ENCODE data around the gene STAB1. TPM values are rescaled to one million over a fixed set of nuclear protein-coding genes. Genes with fewer than 3 reads are reported as not detected.

STAB1 gene
- total and polyA plus RNA-seq, 10 of the 15 experiments (the other 5 are each of a cell fraction or from before 2014, with no cell fraction given): 0.46 TPM; not detected in 9

- Histone ChIP-seq H3K36me3 (ENCODE audit: control insufficient read depth in 2 of 2, insufficient read depth in 2 of 2, low read length in 1 of 2) (no peaks in the 10 kb centered on the region), H4K20me1 (ENCODE audit: control insufficient read depth, insufficient read depth) (no peaks in the 10 kb centered on the region), H3K9ac (ENCODE audit: control insufficient read depth, insufficient read depth, low read length) (no peak overlapping the region), H3K9me3 (replicated peaks; ENCODE audit: control insufficient read depth, insufficient read depth, low read length) (no peaks in the 10 kb centered on the region), H3K27me3 (replicated peaks in 1 of 2; ENCODE audit: control insufficient read depth in 2 of 2, insufficient read depth in 2 of 2, low read length in 1 of 2) (no peaks in the 10 kb centered on the region), H3K4me1 (ENCODE audit: control insufficient read depth, insufficient read depth, low read length) (peaks cover 10% of the 10 kb centered on the region), H3K4me3 (no peak overlapping the region), H3K4me2 (ENCODE audit: control insufficient read depth, insufficient read depth) (no peak overlapping the region), H2AFZ (ENCODE audit: control insufficient read depth, low read depth, low read length) (no peak overlapping the region), H3K27ac (ENCODE audit: control insufficient read depth, insufficient read depth) (no peak overlapping the region), H3K79me2 (ENCODE audit: control insufficient read depth, insufficient read depth, low read length) (peaks cover 10% of the 10 kb centered on the region)
- no TSS peak for BruUV-seq (replicated peaks)
- ATAC-seq: no peak
- no peak for FAIRE-seq
- SMC1A ChIA-PET (ENCODE audit: uncharacterized antibody, unreplicated experiment): no interaction called here
- CTCF ChIA-PET: interaction anchor here (1.2 to 6.6 kb wide), 2 partner anchors 23 to 26 kb away, joined by 3 to 147 read pairs; no protein-coding TSS in a partner anchor
- RAD21 ChIA-PET (ENCODE audit: unreplicated experiment): interaction anchor here (0.7 to 5.8 kb wide), 3 partner anchors 8 to 38 kb away, joined by 3 to 63 read pairs (median 5); no protein-coding TSS in a partner anchor
- POLR2A ChIA-PET: interaction anchor here (1.3 kb wide), 1 partner anchor 197 kb away, joined by 6 read pairs; no protein-coding TSS in a partner anchor
- intact Hi-C loops (cut with micrococcal nuclease; ENCODE audit: unreplicated experiment): loop anchor here (10.0 kb wide), 1 partner anchor 234 kb away; the partner anchor contains the start of genes GNL3 and PBRM1
- TF ChIP-seq LARP7 (IDR thresholded peaks at IDR 0.05) (no peak), HDAC2 (IDR thresholded peaks at IDR 0.05) (no peak), ZNF687 (IDR thresholded peaks at IDR 0.05) (no peak), ELK1 (IDR thresholded peaks at IDR 0.05; ENCODE audit: low read depth, low read length) (no peak), MXI1 (IDR thresholded peaks at IDR 0.05; ENCODE audit: low read depth, low read length) (no peak), ATF7 (IDR thresholded peaks at IDR 0.05; ENCODE audit: low read depth) (no peak), CREB1 (IDR thresholded peaks at IDR 0.05; ENCODE audit: low read depth) (no peak), SMAD5 (IDR thresholded peaks at IDR 0.05; ENCODE audit: low read depth) (no peak), ZNF217 (IDR thresholded peaks at IDR 0.05) (no peak), POLR2AphosphoS5 (IDR thresholded peaks at IDR 0.05; ENCODE audit: low read length) (no peak), NRF1 (conservative IDR thresholded peaks at IDR 0.05; ENCODE audit: low read depth, low read length) (no peak), HDGF (IDR thresholded peaks at IDR 0.05) (no peak), GABPA (IDR thresholded peaks at IDR 0.05; ENCODE audit: low read depth) (no peak), ZNF622 (IDR thresholded peaks at IDR 0.05) (no peak), STAT3 (IDR thresholded peaks at IDR 0.05; ENCODE audit: low read depth, low read length) (no peak), PML (IDR thresholded peaks at IDR 0.05; ENCODE audit: low read length) (no peak)
- in situ Hi-C loops (cut with MboI): no loop called here
- 40% methylated on average over 11 of the region's 11 CpGs for WGBS (ENCODE audit: insufficient coverage, insufficient replicate concordance, low lambda C conversion rate, missing lambda C conversion rate)
- DNase-seq (ENCODE audit: low read depth, low spot score): no peak
Measured at GRCh38 chr3:52450489-52451236, 44.5 kb upstream of the STAB1 start.

Measured in GM12878 (cell line).